Measurements from ENCODE around the gene SMAD1. TPM values are rescaled to one million over a fixed set of nuclear protein-coding genes. Genes with fewer than 3 reads are reported as not detected.

Gene SMAD1
- total RNA-seq, 1 donor from 2014 or later = 4.7 TPM

Other genes starting within 250 kb of the SMAD1 start
- 9.4 and 9.6 TPM in 2 replicates for gene MMAA, start 137.5 kb downstream of the SMAD1 start, total RNA-seq
- not detected in 2 replicates for gene C4orf51, start 198.3 kb downstream of the SMAD1 start, total RNA-seq